HFFc6 (cell line): Measurements from ENCODE around the gene TOR2A. TPM values are rescaled to one million over a fixed set of nuclear protein-coding genes. Genes with fewer than 3 reads are reported as not detected.

Experiments used
- DNase-seq: peaks from one replicate; pipeline ENCODE4 v3.0.0-alpha.2; 2018
- H3K27ac Mint-ChIP-seq: 2 replicates; pipeline ENCODE4 v1.8.0; 2020; ENCODE audit warnings: mild to moderate bottlenecking, mixed read lengths
- H3K27me3 Mint-ChIP-seq: 2 replicates; pipeline ENCODE4 v1.8.0; 2021; ENCODE audit warnings: mild to moderate bottlenecking, moderate library complexity, mixed read lengths; ENCODE audit not compliant: insufficient read depth
- H3K36me3 Mint-ChIP-seq: 2 replicates; pipeline ENCODE4 v1.8.0; 2021; ENCODE audit warnings: low read depth, mixed read lengths
- H3K4me1 Mint-ChIP-seq: 2 replicates; pipeline ENCODE4 v1.8.0; 2020; ENCODE audit warnings: low read depth, mixed read lengths
- H3K4me3 Mint-ChIP-seq: 2 replicates; pipeline ENCODE4 v1.8.0; 2020; ENCODE audit warnings: mild to moderate bottlenecking, moderate library complexity, mixed read lengths
- H3K9me3 Mint-ChIP-seq: 2 replicates; pipeline ENCODE4 v1.8.0; 2020; ENCODE audit warnings: mild to moderate bottlenecking, mixed read lengths
- total RNA-seq, 6 experiments: library from RNA; stranded (reverse); fragmentation: NEBNext Ultra II Directional; extraction: Animal tissue kit (Norgen Biotek cat#: 25700); gene quantifications; 2 replicates in 1 of 6; 3 replicates in 5 of 6; pipeline ENCODE4 v1.2.3, GENCODE V29; 2021
- TF ChIP-seq, protein P1 (sequence below): fragments of 200-600 bp; sonication (generic); IDR thresholded peaks from 2 replicates; pipeline ENCODE4 v1.5.0; 2021; ENCODE audit warnings: antibody characterized with exemption, mild to moderate bottlenecking

The TOR2A gene
- total RNA-seq, 6 experiments from 2014 or later: 6.6 to 8.3 (median 8.1) TPM

DNA sequence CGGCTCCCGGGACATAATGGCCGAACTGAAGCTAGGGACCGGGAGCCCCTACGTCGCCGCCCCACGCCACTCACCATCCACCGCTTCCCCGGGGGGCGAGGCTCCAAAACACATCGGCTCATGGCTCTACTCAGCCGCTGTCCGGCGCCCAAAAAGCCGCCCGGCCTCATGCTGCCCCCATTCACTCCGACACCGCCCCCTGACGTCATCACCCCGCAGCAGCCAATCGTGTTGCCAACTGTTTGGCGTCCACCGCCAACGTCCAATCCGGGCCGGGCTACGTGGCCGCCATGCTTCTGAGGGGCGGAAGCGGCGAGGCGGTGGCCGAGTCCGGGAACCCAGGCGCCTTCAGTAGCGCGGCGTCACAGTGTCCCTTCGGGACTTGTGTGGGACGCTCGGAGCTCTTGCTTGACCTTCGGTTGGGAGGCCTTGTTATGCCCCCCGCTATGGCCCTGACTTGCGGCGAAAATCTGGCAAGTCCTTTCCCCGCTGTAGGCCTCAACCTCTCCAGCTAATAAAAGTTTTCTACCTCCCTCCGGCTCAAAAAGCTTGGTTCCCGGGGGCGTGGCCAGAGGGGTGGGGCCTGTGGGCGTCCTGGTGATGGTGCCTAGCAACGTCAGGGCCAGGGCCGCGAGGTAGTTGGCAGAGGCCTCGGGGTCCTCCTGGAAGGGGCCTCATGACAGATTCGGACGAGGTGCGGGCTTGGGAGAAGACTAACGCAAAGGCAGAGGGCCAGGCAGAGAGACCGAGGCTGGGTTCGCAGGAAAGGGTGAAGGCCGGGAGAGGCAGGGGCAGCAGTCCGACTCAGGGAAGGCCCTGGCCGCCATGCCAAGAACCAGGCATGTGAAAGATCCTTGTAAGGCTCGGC is 19.4 kb downstream of the TOR2A start, which contains the start of the genes PTRH1 and TTC16:
Gene PTRH1 (minus strand): TSS at position 194 of the 868 bp plus-strand sequence. CDS start 24 bp downstream, at position 170.
Gene TTC16 (plus strand): TSS at position 610 of the 868 bp plus-strand sequence. CDS start 67 bp downstream, at position 677.
- H3K27ac Mint-ChIP-seq: peak within 1 kb of the TSS; percentile 97
- TF ChIP-seq, protein P1, sequence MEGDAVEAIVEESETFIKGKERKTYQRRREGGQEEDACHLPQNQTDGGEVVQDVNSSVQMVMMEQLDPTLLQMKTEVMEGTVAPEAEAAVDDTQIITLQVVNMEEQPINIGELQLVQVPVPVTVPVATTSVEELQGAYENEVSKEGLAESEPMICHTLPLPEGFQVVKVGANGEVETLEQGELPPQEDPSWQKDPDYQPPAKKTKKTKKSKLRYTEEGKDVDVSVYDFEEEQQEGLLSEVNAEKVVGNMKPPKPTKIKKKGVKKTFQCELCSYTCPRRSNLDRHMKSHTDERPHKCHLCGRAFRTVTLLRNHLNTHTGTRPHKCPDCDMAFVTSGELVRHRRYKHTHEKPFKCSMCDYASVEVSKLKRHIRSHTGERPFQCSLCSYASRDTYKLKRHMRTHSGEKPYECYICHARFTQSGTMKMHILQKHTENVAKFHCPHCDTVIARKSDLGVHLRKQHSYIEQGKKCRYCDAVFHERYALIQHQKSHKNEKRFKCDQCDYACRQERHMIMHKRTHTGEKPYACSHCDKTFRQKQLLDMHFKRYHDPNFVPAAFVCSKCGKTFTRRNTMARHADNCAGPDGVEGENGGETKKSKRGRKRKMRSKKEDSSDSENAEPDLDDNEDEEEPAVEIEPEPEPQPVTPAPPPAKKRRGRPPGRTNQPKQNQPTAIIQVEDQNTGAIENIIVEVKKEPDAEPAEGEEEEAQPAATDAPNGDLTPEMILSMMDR: no peak
- peaks cover 3% of the 10 kb centered on the region; the same call in 1 of the 2 replicates for H3K27me3 Mint-ChIP-seq
- H3K9me3 Mint-ChIP-seq: no peaks in the 10 kb centered on the region
- H3K4me1 Mint-ChIP-seq: peaks cover 16% of the 10 kb centered on the region
- peak; percentile 94 for DNase-seq
- H3K36me3 Mint-ChIP-seq: no peaks in the 10 kb centered on the region
- H3K4me3 Mint-ChIP-seq: peak within 1 kb of the TSS; percentile 98

DNA sequence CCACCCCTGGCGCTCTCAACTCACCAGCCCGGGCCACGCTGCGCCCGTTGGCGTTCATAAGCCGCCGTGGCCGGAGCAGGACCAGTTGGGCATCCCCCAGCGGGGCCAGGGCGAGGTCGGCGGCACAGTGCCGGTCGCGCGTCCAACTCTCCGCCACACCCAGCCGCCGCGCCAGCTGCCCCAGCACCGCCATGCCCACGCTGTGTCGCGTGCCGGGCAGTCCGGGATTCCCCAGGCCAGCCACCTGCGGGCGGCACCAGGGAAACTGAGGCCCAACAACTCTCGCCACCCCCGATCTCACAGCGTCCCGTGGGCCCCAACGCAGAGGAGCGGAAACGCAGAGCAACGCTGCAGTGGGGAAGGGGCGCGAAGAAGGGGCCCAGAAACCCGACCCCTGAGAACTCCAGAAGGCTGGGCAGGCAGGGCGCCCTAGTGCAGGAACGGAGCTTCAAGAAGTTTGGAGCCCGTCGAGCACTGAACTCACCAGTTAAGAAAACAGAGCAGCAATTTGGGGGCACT is 20.1 kb downstream of the TOR2A start:
- Mint-ChIP-seq H3K36me3 (no peaks in the 10 kb centered on the region), H3K4me1 (peaks cover 11% of the 10 kb centered on the region), H3K27me3 (peaks cover 5% of the 10 kb centered on the region; the same call in 1 of the 2 replicates), H3K4me3 (peak overlapping the region; percentile 98), H3K9me3 (no peaks in the 10 kb centered on the region), H3K27ac (peak overlapping the region; percentile 97)
- TF ChIP-seq, protein P1: no peak
- DNase-seq: no peak

DNA sequence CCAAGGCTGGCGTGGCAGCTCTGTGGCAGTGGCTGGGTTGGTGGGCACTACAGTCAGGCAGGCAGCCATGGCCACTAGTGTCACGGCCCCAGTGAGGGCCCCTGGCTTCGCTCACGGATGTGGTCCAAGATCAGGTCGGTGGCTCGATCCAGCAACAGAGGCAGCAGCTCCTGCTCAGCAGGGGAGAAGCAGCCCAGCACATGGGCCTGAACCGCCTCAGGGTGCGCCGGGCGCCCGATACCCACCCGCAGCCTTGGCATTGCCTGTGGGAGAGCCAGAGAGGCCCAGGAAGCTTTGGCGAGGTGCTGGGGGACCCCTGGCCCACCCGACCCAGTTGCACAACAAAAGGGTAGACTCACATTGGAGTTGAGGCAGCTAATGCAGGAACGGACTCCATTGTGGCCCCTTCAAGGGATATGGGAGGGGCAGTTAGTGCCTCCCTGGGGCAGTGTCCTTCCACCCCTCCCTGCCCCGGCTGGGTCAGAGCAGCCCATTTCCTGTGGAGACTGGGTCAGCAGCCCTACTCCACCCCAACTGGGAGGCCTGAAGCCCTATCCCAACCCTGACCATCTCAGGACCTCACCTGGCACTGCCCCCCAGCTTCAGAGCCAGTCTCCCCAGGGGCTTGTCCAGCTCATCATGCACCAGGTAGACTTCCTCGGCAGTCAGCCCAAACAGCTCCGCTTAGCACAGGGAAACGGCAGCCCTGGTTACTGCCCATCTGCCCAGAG is 20.9 kb downstream of the TOR2A start:
- Mint-ChIP-seq H3K9me3 (no peaks in the 10 kb centered on the region), H3K4me3 (peak overlapping the region; percentile 89), H3K27ac (peak overlapping the region; percentile 64), H3K36me3 (peaks cover under 1% of the 10 kb centered on the region; the same call in 1 of the 2 replicates), H3K4me1 (peaks cover 11% of the 10 kb centered on the region), H3K27me3 (peaks cover 5% of the 10 kb centered on the region; the same call in 1 of the 2 replicates)
- no peak for DNase-seq
- TF ChIP-seq, protein P1: no peak

DNA sequence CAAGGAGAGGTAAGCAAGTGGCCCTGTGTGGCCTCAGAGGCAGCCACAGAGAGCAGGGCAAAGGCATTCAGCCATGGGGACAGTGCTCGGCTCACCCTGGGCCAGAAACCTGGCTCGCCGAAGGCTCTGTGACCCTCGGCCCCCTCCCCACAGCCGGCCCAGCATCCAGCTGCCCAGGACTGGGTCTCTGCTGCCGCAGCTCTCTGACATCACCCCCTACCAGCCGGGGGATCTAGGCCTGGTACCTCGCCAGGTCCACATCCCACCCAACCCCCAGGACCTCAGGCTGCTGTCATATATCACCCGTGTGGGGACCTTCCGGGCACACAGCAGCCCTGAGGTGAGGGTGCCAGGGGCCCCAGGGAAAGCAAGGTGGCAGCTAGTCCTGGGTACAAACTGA is 22.2 kb downstream of the TOR2A start:
- H3K27me3 Mint-ChIP-seq: peaks cover 5% of the 10 kb centered on the region; the same call in 1 of the 2 replicates
- DNase-seq: no peak
- peaks cover 11% of the 10 kb centered on the region for H3K4me1 Mint-ChIP-seq
- H3K4me3 Mint-ChIP-seq: no peak overlapping the region
- H3K36me3 Mint-ChIP-seq: peaks cover 9% of the 10 kb centered on the region; the same call in 1 of the 2 replicates
- H3K9me3 Mint-ChIP-seq: peaks cover 4% of the 10 kb centered on the region; the same call in 1 of the 2 replicates
- TF ChIP-seq, protein P1: no peak
- no peak overlapping the region for H3K27ac Mint-ChIP-seq

DNA sequence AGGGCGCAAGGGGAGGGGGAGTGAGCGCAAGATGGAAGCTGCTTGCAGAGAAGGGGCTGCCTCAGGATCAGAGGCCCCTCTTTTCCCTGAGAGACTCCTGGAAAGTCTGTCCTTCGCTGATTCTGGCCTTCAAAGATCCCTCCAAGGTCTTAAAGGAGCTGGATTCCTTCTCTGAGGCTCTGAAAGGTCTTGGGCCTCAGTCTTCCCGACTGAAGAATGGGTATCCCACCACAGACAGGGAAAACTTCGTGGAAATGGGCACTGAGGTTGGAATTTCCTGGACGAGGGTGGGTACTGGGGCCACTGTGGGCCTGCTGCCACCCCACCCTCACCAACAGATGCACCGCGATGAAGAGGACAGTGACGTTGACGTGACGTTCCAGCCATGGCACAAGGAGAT is 22.7 kb downstream of the TOR2A start:
- no peak overlapping the region for H3K4me3 Mint-ChIP-seq
- H3K36me3 Mint-ChIP-seq: peaks cover 9% of the 10 kb centered on the region; the same call in 1 of the 2 replicates
- peaks cover 11% of the 10 kb centered on the region for H3K4me1 Mint-ChIP-seq
- no peak for DNase-seq
- TF ChIP-seq, protein P1: no peak
- H3K27ac Mint-ChIP-seq: no peak overlapping the region
- peaks cover 5% of the 10 kb centered on the region; the same call in 1 of the 2 replicates for H3K27me3 Mint-ChIP-seq
- peaks cover 4% of the 10 kb centered on the region; the same call in 1 of the 2 replicates for H3K9me3 Mint-ChIP-seq
